Kidney tubule cell (primary cell): ENCODE data around the gene GPC6.

ENCODE experiments used
- DNase-seq: peaks from one replicate; pipeline ENCODE4 v3.0.0-alpha.2; 2018; ENCODE audit warnings: low spot score

Gene GPC6

GRCh38 chr13:93231867-93232266 lies 5.3 kb downstream of the GPC6 start:
- no peak for DNase-seq

DNA sequence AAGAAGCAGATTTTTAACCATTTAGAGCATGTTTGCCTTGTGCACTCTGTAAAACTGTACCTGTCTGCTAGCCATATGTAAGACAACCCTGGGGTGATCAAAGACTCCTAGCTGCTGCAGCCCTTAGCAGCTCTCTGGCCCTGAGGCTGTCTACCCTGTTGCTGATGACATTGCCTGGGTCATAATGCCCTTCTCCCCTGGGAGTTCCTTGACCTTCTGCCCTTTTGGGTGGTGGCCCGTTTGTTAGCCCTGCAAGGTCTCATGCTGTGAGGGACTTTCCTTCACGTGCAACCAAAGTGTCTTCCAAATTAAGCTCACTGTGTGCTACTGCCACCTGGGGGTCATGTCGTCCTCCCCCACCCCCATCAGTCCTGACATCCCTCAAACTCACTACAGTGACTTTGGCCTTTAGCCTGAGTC lies 7.4 kb downstream of the GPC6 start:
- peak; percentile 23 for DNase-seq

GRCh38 chr13:93234459-93234858 lies 7.9 kb downstream of the GPC6 start:
- DNase-seq: no peak

DNA sequence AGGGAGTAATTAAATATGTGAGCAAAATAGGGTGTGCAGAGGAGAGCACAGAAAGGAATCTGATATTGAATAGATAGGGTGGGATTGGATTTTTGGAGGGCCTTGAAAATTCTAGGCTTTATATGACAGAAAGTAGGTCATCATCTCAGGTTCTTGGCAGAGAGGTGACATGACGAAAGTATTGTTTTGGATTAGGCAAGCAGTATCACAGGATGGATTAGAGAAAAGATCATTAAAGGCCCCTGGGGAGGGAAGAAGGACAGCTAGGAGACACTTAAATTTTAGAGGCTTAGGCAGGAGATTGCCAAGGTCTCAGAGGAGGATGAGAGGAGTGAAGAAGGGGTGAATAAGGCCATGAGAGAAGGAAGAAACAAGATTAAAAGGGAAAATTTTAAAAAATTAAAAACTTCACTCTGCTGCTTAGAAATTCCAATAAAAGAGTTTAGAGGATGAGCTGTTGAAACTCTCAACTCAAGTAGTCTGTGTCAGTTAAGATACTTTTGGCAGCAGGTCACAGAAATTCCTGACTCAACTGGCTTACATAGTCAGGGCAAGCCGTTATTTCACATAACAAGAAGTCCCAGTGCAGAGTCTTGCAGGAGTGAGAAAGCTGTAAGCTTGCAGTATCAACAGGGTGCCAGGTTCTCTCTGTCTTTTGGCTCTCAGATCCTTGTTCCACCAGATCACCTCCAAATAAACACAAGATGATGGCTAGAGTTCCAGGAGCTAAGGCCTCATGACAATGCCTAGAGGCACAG lies 8.8 kb downstream of the GPC6 start:
- peak; percentile 31 for DNase-seq

GRCh38 chr13:93238711-93239110 lies 12.1 kb downstream of the GPC6 start:
- no peak for DNase-seq

DNA sequence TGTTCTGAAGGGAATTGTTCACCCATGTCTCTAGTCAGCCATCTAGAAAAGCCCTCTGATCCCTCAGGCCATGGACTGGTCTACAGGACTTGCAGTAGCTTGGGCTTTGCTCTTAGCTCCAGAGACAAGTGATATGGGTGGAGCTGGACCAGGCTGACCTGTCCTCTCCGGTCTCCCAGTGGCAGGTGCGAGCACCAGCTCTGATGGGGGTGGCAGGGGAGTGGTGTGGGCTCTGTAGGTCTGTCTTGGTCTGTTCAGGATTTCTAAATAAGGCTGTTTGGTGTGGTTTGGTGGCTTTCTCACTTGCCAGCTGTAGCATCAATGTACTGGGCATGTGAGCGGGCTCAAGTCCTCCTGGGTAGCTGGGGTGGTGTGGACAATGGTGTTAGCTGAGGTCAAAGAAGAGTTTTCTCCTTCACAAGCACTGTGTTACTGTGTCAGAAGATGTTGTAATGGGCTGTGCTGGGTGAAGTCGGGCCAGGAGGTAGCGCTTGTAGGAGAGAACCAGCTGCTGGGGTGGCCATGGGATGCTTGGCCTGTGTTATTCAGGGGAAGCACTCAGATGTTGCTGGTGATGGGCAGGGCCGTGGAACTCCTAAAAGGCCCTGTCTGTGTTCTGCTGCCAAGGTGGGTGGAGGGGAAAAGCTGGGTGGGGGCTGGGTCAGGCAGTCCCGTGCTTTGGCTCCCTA lies 16.9 kb downstream of the GPC6 start:
- DNase-seq: no peak

- DNase-seq: peak; percentile 82
Measured at GRCh38 chr13:93244141-93244917, 17.7 kb downstream of the GPC6 start.

GRCh38 chr13:93244918-93245280 lies 18.3 kb downstream of the GPC6 start:
- peak; percentile 86 for DNase-seq

- DNase-seq: no peak
Measured at GRCh38 chr13:93246069-93246468, 19.5 kb downstream of the GPC6 start.

DNA sequence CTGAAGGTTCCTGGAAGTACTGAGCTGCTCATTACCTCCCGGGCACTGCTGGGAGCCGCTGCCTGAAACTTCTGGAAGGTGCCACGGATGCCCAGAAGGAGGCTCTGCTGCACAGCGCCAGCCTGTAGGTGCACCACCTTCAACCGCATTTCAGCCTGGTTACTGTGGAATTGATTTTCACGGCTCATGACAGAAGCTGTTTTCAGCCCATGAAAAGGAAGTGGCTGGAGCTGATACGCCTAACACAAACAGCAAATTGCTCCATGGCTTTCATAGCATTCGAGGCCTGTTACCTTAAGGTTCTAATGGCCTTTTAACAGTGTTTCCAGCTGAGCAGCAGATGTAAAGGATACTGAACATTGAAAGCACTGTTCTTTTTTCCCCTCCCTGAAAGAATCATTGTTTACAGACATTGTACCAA lies 22.0 kb downstream of the GPC6 start:
- DNase-seq: peak; percentile 92

DNA sequence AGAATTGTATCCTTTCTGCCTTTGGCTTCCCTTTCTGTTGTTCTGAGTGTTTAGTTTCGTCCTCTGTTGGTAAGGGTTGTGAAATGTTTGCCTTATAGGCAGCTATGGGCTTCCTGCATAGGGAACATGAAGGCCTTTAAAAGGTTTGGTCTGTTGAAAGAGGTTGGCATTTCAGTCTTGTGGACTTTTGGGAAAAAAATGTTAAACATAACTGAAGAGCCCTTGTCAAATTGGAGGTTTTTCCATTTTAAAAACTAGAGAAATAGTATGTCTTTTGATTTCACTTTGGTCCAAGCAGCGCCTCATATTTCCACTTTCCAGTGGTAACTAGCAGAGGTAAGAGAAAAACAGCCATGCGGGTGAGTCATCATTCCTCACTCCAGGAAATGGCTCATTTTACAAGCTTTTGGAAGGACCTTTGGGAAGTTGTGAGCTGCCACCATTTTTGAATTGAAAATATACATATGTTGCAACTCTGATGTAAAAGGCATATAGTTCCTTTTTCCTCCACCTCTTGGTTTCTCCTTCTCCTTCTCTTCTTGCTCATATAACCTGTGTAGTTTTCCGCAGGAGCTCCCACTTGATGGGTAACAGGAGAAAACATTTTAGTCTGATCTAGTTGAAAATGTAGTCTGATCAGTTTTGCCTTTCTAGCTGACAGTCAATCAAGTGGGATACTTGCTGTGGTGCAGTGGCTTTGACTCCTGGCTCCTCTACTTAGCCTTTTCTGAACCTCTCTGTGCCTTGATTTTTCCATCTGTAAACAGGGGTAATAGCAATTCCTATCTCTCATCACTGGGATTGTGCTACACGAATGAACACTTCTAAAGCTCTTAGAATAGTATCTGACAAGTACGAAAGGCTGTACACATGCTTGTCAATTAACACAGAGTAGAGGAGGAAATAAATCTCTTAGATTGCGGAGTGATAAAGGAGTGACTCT lies 23.0 kb downstream of the GPC6 start:
- peak; percentile 87 for DNase-seq

- DNase-seq: peak; percentile 85
Measured at GRCh38 chr13:93254775-93255174, 28.2 kb downstream of the GPC6 start.

DNA sequence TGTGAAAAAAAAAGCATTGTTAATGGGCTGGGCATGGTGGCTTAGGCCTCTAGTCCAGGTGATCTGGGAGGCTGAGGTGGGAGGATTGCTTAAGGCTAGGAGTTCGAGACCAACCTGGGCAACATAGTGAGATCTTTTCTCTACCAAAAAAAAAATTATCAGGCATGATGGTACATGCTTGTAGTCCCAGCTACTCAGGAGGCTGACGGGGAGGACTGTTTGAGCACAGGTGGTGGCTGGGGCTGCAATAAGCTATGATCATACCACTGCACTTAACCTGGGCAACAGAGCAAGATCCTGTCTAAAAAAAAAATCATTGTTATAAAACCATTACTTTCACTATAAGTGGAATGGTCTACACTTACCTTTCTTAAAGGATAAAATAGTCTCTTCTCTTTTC lies 30.4 kb downstream of the GPC6 start:
- DNase-seq: no peak

DNA sequence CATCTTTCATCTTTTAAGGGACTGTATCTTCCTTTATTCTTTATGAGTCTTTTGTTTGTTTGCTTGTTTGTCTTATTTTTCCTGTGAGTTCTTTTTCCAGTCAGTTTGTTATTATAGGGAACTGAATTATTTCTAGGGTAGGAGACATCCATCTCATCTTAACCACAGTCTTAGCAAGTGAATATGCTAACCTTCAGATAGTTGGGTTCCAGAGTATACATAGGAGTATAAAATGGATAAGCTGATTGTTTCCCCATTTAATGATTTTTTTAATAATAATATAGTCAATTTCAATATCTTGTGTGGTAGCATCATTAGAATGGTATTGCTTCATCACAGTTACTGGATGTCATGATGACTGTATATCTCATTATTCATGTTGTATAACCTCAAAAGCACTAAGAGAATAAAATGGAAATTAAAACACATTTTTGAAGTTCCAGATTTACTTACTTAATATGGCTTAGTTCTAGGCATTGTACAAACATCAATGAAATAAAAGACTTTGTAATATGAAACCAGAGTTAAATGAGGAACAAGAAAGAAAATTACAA lies 33.0 kb downstream of the GPC6 start:
- no peak for DNase-seq

GRCh38 chr13:93260591-93260990 lies 34.0 kb downstream of the GPC6 start:
- DNase-seq: no peak

- DNase-seq: peak; percentile 69
Measured at GRCh38 chr13:93262729-93263345, 36.2 kb downstream of the GPC6 start.

- no peak for DNase-seq
Measured at GRCh38 chr13:93264876-93265275, 38.3 kb downstream of the GPC6 start.

DNA sequence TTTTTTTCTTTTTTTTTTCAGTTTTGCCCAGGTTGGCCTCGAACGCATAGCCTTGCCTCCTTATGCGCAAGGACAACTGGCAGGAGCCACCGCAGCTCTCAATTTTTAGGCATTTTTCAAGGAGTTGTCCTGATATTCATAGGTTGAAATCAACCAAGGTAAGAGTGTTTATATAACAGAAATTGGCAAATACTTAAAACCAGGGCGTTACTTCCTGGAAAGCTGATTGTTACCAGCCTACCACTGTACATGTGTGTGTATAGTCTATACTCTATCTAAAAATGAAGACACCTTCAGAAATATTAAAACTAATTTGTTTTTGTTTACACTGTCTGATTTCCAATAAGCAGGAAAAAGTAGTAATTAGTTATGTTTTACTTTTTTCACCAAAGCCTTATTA lies 39.2 kb downstream of the GPC6 start:
- no peak for DNase-seq

DNA sequence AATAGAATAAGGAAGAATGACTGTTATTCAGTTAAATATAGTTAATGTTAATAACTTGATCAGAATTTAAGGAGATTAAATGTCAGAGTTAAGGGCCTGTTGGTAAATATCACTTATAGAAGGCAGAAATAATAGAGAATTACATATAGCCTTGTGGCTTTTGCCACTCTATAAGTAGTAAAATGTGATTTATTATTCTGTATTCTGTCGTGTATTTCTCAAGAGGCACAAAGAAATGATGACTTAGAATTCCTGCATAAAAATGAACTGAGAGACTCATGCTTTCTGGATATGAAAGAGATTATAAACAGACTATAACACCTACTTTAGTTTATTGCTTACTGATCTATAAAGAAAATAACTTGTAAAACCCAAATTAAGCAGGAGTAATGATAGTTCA lies 40.1 kb downstream of the GPC6 start:
- no peak for DNase-seq

DNA sequence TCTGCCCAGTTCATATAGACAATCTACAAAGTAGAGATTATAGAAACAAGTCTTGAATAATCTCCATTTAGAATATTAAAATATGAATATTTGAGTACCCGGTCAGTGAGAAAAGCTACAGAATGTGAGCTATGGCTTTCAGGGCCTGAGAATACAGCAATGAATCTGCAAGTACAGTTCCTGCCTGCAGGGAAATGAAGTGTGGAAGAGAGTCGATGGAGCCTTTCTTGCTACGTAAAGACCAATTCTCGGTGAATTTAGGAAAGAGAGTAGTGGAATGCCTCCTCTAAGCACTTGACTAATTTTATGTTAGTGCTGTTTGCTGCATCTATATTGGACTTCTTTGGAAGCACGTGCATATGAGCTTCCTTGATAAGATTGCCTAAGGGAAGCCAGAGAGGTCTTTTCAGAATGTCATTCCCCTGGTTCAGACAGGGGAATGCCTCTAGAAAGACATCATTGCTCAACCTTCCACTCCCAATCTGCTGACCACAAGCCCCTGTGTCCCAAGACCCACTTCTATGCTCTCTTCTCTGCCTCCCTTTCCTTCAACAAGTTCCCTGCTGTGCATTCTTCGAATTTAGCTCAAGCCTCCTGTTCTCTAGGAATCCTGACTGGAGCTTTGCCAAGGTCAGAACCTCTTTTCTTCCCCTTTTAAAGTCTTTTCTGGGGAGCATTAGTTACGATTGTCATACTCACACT lies 41.9 kb downstream of the GPC6 start:
- no peak for DNase-seq
